DND-41 (cell line): ENCODE measurements around the gene ARHGEF17.

Experiments
- ATAC-seq: fragments of 200-7000 bp; cut with Tn5 transposase; 3 replicates; pipeline ENCODE4 v1.9.1; 2021; ENCODE audit warnings: low read depth; ENCODE audit not compliant: insufficient read depth
- DNase-seq: peaks from one replicate; pipeline ENCODE4 v3.0.0-alpha.2; 2020
- H2AFZ ChIP-seq: 2 replicates; pipeline ENCODE4 v1.6.0; 2012; ENCODE audit warnings: low read depth, low read length
- H3K27ac ChIP-seq: 2 replicates; pipeline ENCODE4 v1.5.1; 2012; ENCODE audit warnings: low read length, inconsistent platforms
- H3K27me3 ChIP-seq: fragments of 200-600 bp; sonication (generic); 2 replicates; pipeline ENCODE4 v1.6.0; 2012; ENCODE audit warnings: low read length, mild to moderate bottlenecking, inconsistent platforms; ENCODE audit not compliant: insufficient read depth, poor library complexity
- H3K36me3 ChIP-seq: 2 replicates; pipeline ENCODE4 v1.5.1; 2012; ENCODE audit warnings: low read length, inconsistent platforms; ENCODE audit not compliant: insufficient read depth
- H3K4me1 ChIP-seq: 2 replicates; pipeline ENCODE4 v1.5.1; 2012; ENCODE audit warnings: mild to moderate bottlenecking, low read length; ENCODE audit not compliant: insufficient read depth
- H3K4me2 ChIP-seq: 2 replicates; pipeline ENCODE4 v1.6.0; 2012; ENCODE audit warnings: mild to moderate bottlenecking, moderate library complexity, low read length, inconsistent platforms; ENCODE audit not compliant: insufficient read depth
- H3K4me3 ChIP-seq, 2 experiments: fragments of 200-600 bp in 1 of 2; shearing (Covaris generic) in 1 of 2; 2 replicates each; pipeline ENCODE4 v1.5.1; 2012 to 2016; ENCODE audit warnings: inconsistent platforms in 2 of 2, low read length in 2 of 2, mild to moderate bottlenecking in 2 of 2, low read depth in 1 of 2, moderate library complexity in 1 of 2
- H3K79me2 ChIP-seq: 2 replicates; pipeline ENCODE4 v1.6.0; 2012; ENCODE audit warnings: low read length, inconsistent platforms; ENCODE audit not compliant: insufficient read depth
- H3K9ac ChIP-seq: 2 replicates; pipeline ENCODE4 v1.6.0; 2012; ENCODE audit warnings: low read depth, mild to moderate bottlenecking, inconsistent platforms, low read length, moderate library complexity
- H3K9me3 ChIP-seq: 2 replicates; pipeline ENCODE4 v1.5.1; 2012; ENCODE audit warnings: low read length, moderate library complexity, mild to moderate bottlenecking, inconsistent platforms; ENCODE audit not compliant: insufficient read depth, severe bottlenecking
- H4K20me1 ChIP-seq: 2 replicates; pipeline ENCODE4 v1.6.0; 2012; ENCODE audit warnings: low read length; ENCODE audit not compliant: insufficient read depth
- CTCF ChIP-seq: IDR thresholded peaks from 2 replicates; pipeline ENCODE4 v1.5.1; 2012; ENCODE audit warnings: borderline replicate concordance, low read length, moderate library complexity, mild to moderate bottlenecking; ENCODE audit not compliant: poor library complexity, severe bottlenecking; ENCODE audit errors: extremely low read depth
- EZH2 ChIP-seq: IDR thresholded peaks from 3 replicates; pipeline ENCODE4 v1.6.1; 2012; ENCODE audit warnings: borderline replicate concordance, low read depth, mild to moderate bottlenecking, moderate library complexity, low read length, inconsistent platforms; ENCODE audit not compliant: severe bottlenecking

ARHGEF17 gene

GRCh38 chr11:73293356-73293936 lies 14.6 kb upstream of the ARHGEF17 start:
- Histone ChIP-seq H3K4me2 (no peak overlapping the region), H4K20me1 (no peaks in the 10 kb centered on the region; the same call in 1 of the 2 replicates)

GRCh38 chr11:73294604-73295003 lies 13.5 kb upstream of the ARHGEF17 start:
- H3K27ac ChIP-seq = no peak overlapping the region

More at GRCh38 chr11:73293356-73293936, 14.6 kb upstream of the ARHGEF17 start:
- H3K9ac ChIP-seq = no peak overlapping the region
- no peak overlapping the region for H2AFZ ChIP-seq
- TF ChIP-seq EZH2 = no peak
- TF ChIP-seq CTCF = no peak
- peaks cover 8% of the 10 kb centered on the region for H3K27me3 ChIP-seq
- no peaks in the 10 kb centered on the region for H3K79me2 ChIP-seq
- ATAC-seq (no peak), DNase-seq (no peak)
- H3K4me3 ChIP-seq = no peak overlapping the region
- no peaks in the 10 kb centered on the region for H3K9me3 ChIP-seq
- H3K4me1 ChIP-seq = peaks cover 6% of the 10 kb centered on the region
- H3K36me3 ChIP-seq = no peaks in the 10 kb centered on the region
- no peak overlapping the region for H3K27ac ChIP-seq

GRCh38 chr11:73295241-73295995 lies 12.7 kb upstream of the ARHGEF17 start:
- peak overlapping the region; percentile 58; the same call in 1 of the 2 replicates for H2AFZ ChIP-seq
- no peak overlapping the region for H3K4me3 ChIP-seq
- H3K27ac ChIP-seq = no peak overlapping the region
- no peak overlapping the region for H3K4me2 ChIP-seq
- no peaks in the 10 kb centered on the region for H3K4me1 ChIP-seq
- H3K9me3 ChIP-seq = no peaks in the 10 kb centered on the region
- H4K20me1 ChIP-seq = no peaks in the 10 kb centered on the region; the same call in 1 of the 2 replicates
- peak; percentile 92 for ATAC-seq
- no peaks in the 10 kb centered on the region for H3K36me3 ChIP-seq
- peak; percentile 81 for DNase-seq
- H3K79me2 ChIP-seq = no peaks in the 10 kb centered on the region
- no peak overlapping the region for H3K9ac ChIP-seq
- TF ChIP-seq CTCF (peak; percentile 99), EZH2 (no peak)
- peaks cover 8% of the 10 kb centered on the region for H3K27me3 ChIP-seq

More at GRCh38 chr11:73294604-73295003, 13.5 kb upstream of the ARHGEF17 start:
- H3K4me2 ChIP-seq = no peak overlapping the region
- H3K4me1 ChIP-seq = 0 out of 2 replicates have a peak, but pooled peaks cover under 1% of the 10 kb centered on the region
- no peak overlapping the region for H3K4me3 ChIP-seq
- peaks cover 8% of the 10 kb centered on the region for H3K27me3 ChIP-seq
- H3K36me3 ChIP-seq = no peaks in the 10 kb centered on the region
- no peak for ATAC-seq
- no peaks in the 10 kb centered on the region; the same call in 1 of the 2 replicates for H4K20me1 ChIP-seq
- TF ChIP-seq CTCF = no peak
- no peak for TF ChIP-seq EZH2
- DNase-seq = no peak
- H3K9ac ChIP-seq = no peak overlapping the region
- H2AFZ ChIP-seq = no peak overlapping the region
- no peaks in the 10 kb centered on the region for H3K79me2 ChIP-seq
- no peaks in the 10 kb centered on the region for H3K9me3 ChIP-seq
